CD4-positive, alpha-beta T cell treated with Interleukin-12 subunit alpha and Interleukin-12 subunit beta, for 1 hour (primary cell): ENCODE data around the gene CCDC3.

Experiments used
- DNase-seq: peaks from one replicate; pipeline ENCODE4 v3.0.0-alpha.2; 2020

Gene CCDC3

GRCh38 chr10:12919574-12919973, 81.9 kb downstream of the CCDC3 start:
- DNase-seq = no peak

GRCh38 chr10:12916587-12916986, 84.9 kb downstream of the CCDC3 start:
- no peak for DNase-seq

- no peak for DNase-seq
Measured at GRCh38 chr10:12915637-12916168, 85.8 kb downstream of the CCDC3 start.

- DNase-seq = no peak
Measured at GRCh38 chr10:12914111-12914510, 87.4 kb downstream of the CCDC3 start.

- no peak for DNase-seq
Measured at GRCh38 chr10:12911795-12912194, 89.7 kb downstream of the CCDC3 start.

- DNase-seq = no peak
Measured at GRCh38 chr10:12910835-12911234, 90.7 kb downstream of the CCDC3 start.

GRCh38 chr10:12909836-12910185, 91.7 kb downstream of the CCDC3 start:
- no peak for DNase-seq

GRCh38 chr10:12909182-12909835, 92.2 kb downstream of the CCDC3 start:
- no peak for DNase-seq

- no peak for DNase-seq
Measured at GRCh38 chr10:12908773-12909172, 92.7 kb downstream of the CCDC3 start.

GRCh38 chr10:12907656-12908055, 93.9 kb downstream of the CCDC3 start:
- no peak for DNase-seq

- no peak for DNase-seq
Measured at GRCh38 chr10:12906051-12906541, 95.4 kb downstream of the CCDC3 start.

- no peak for DNase-seq
Measured at GRCh38 chr10:12905067-12905466, 96.4 kb downstream of the CCDC3 start.

GRCh38 chr10:12902851-12903358, 98.6 kb downstream of the CCDC3 start:
- no peak for DNase-seq

GRCh38 chr10:12902135-12902572, 99.4 kb downstream of the CCDC3 start:
- DNase-seq = peak; percentile 43

- no peak for DNase-seq
Measured at GRCh38 chr10:12899546-12899945, 102.0 kb downstream of the CCDC3 start.

- no peak for DNase-seq
Measured at GRCh38 chr10:12898271-12898670, 103.2 kb downstream of the CCDC3 start.

- no peak for DNase-seq
Measured at GRCh38 chr10:12897278-12897677, 104.2 kb downstream of the CCDC3 start.

- DNase-seq = no peak
Measured at GRCh38 chr10:12896251-12896650, 105.3 kb downstream of the CCDC3 start.

GRCh38 chr10:12892924-12893323, 108.6 kb downstream of the CCDC3 start:
- no peak for DNase-seq

- DNase-seq = no peak
Measured at GRCh38 chr10:12890958-12891357, 110.6 kb downstream of the CCDC3 start.

- no peak for DNase-seq
Measured at GRCh38 chr10:12888470-12888869, 113.0 kb downstream of the CCDC3 start.

GRCh38 chr10:12887780-12888179, 113.7 kb downstream of the CCDC3 start:
- no peak for DNase-seq

- DNase-seq = no peak
Measured at GRCh38 chr10:12884851-12885250, 116.7 kb downstream of the CCDC3 start.

GRCh38 chr10:12880423-12880822, 121.1 kb downstream of the CCDC3 start:
- DNase-seq = no peak

GRCh38 chr10:12877150-12877549, 124.4 kb downstream of the CCDC3 start:
- DNase-seq = no peak
